Measurements from ENCODE around the gene MAPRE2. TPM values are rescaled to one million over a fixed set of nuclear protein-coding genes. Genes with fewer than 3 reads are reported as not detected.

Gene MAPRE2
- 18.1 and 41.6 TPM in 2 replicates for total RNA-seq

DNA sequence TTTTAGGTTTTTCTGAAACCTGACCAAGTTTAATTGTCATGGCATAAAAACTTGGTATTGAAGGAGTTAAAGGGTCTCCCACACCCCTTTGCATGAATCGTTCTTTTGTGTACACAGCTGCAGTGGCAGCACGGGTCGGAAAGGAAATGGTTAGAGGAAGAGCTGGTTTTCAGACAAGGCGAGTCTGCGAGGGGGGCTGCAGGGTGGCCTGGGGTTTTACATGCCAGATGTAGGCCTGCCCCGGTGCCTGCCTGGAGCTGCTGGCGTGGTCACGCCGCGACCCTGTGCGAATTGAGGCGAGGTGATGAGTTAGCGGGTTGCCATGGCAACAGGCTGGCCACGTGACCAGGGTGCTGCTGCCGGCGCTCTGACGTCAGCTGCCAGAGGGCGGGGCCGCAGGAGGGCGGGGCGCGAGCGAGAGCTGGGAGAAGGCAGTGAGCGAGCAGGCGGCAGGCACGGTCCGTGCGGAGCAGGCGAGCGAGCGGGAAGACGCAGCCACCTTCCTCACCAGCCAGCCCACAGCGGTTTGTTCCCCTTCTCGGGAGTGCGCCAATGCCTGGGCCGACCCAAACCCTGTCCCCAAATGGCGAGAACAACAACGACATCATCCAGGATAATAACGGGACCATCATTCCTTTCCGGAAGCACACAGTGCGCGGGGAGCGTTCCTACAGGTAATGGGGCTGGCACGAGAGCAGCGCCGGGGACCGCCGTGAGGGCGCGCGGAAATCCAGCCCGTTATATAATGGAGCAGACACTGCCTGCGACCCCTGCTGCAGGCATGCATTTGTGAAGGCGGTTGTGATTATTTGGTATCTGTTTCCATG is at the start of gene MAPRE2:
TSS of gene MAPRE2 (plus strand) at position 426 of the 827 bp plus-strand sequence. CDS start at position 553, 127 bp downstream.

Other genes with a start within 250 kb of the MAPRE2 start
- gene ZNF397, start 199.6 kb downstream of the MAPRE2 start, total RNA-seq: 14.5 and 16.5 TPM in 2 replicates
- 20.7 and 21.9 TPM in 2 replicates for gene ZSCAN30, start 248.8 kb downstream of the MAPRE2 start, total RNA-seq